GM20431 (cell line): ENCODE data around the gene ACOXL.

ENCODE experiments used
- in situ Hi-C: fragments of 300-500 bp; cut with MseI, MboI; formaldehyde crosslinking; loops from one replicate; pipeline ENCODE4 v1.15.0; 2020; ENCODE audit warnings: low sequenced_read_pairs; ENCODE audit not compliant: unreplicated experiment

The ACOXL gene

GRCh38 chr2:111162718-111163331 lies 430.5 kb downstream of the ACOXL start:
- in situ Hi-C loops, result no loop called here

- in situ Hi-C loops, result no loop called here
Measured at GRCh38 chr2:111164078-111164477, 431.7 kb downstream of the ACOXL start.

GRCh38 chr2:111165084-111165483 lies 432.7 kb downstream of the ACOXL start:
- in situ Hi-C loops, result no loop called here

- in situ Hi-C loops, result no loop called here
Measured at GRCh38 chr2:111166115-111166514, 433.7 kb downstream of the ACOXL start.

DNA sequence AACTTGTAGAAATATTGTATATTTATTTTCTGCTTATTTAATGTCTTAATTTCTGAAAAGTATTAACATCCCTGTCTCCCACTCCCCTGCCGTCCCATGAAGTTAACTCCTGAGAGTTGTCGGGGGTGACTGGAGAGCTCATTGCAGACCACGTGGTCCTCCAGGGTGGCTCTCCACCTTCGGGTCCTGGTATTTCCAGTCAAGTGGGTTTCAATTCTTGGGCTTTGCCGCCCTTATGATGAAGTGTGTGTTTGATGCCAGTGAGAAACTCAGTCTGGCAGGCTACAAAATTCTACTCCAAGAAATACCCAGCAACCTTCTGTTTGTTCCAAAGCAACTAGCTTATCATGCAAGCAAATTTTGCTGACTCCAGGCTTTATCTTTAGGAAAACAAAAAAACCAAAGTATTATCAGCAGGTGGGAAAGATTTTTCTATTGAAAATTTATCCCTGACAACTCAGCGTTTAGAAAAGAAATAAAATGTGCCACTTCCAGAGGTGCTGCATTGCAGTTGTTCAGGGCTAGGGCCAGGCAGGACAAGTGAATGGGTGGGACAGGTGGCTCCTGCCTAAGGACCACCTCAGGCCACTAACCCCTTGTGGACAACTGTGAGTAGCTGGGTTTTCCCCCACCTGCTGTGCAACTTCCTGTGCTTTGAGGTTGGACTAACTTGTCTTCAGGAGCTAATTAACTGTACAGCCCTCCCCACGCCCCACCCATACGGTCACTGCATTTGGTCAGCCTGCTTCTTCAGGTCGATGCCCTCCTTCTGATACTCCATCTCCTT lies 434.9 kb downstream of the ACOXL start:
- in situ Hi-C loops, result no loop called here

- in situ Hi-C loops, result no loop called here
Measured at GRCh38 chr2:111167863-111168162, 435.4 kb downstream of the ACOXL start.
